ENCODE data around the gene PLCB4.

The PLCB4 gene

DNA sequence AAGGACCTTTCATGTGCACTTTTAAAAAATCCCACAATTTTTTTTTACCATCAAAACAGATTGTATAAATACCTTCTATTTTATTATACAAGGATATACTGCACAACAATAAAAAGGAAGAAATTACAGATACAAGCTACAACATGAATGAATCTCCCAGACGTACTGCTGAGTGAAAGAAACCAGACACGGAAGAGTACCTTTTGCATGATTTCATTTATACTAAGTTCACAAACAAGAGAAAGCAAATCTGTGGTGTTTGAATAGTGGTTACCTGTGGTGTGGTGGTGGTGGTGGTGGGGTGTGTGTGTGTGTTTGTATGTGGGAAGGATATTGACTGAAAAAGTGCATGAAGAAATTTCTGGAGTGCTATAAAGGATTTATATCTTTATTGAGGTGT is 6.8 kb upstream of the PLCB4 start:
- no peak for DNase-seq

DNA sequence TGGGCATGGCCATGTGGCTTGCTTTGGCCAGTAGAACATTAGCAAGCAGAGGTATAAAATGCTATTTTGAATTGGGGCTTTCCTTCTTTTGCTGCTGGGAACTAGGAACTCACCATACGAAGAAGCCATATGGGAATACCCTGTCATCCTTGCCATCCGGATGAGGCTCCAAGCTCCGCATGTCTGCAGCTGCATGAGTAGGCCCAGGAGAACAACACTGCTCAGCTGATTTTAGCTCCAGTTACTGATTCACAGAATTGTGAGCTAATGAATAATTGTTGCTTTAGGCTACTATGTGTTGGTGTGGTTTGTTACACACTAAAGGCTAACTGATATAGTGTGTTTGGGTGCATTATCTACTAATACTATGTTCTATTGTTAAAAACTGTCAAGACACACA is 2.7 kb upstream of the PLCB4 start:
- DNase-seq: no peak

DNA sequence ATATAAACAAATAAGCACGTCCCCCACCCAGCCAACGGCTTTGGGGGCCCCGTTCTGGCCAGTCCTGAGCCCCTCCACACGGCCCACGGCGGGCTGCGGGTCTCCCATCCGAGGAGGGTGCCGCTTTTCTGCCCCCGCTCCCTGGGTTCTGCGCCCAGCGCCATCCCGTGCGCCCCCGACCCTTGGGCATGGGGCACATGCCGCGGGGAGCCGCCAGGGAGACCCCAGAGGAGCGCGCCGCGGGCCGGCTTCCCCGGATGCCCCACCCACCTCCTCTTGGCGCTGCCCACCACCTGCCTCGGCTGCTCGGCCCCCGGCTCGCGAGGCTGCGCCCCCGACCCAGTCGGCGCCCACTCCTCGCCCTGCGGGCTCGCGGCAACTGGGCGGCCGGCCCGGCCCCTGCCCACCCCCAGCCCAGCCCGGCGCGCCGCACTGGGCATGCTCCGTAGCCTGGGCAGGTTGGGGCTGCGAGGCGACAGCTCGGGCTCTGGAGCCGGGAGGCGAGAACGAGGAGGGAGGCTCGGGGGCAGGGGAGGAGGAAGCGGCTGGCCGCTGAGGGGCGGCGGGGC is 570 bp upstream of the PLCB4 start:
- no peak for DNase-seq

DNA sequence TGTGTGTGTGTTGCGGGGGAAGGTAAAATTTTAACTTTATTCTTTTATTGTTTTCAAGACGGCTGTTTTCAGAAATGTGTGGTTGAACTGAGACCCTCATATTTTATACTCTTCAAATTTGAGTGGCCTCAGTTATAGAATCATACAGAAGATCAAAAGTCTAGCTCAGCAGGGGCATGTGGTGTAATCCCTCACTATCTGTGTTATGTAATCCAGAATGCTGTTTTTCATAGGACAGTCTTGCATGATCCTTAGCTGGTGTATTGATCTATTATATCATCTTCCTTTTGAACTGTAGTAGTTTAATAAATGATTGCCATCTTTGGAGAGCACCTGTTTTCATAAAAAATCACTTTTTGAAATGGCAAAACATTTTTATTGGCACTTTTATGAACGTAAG is 1.4 kb downstream of the PLCB4 start:
- DNase-seq: no peak

GRCh38 chr20:9071976-9072726 is 3.3 kb downstream of the PLCB4 start:
- DNase-seq: no peak

DNA sequence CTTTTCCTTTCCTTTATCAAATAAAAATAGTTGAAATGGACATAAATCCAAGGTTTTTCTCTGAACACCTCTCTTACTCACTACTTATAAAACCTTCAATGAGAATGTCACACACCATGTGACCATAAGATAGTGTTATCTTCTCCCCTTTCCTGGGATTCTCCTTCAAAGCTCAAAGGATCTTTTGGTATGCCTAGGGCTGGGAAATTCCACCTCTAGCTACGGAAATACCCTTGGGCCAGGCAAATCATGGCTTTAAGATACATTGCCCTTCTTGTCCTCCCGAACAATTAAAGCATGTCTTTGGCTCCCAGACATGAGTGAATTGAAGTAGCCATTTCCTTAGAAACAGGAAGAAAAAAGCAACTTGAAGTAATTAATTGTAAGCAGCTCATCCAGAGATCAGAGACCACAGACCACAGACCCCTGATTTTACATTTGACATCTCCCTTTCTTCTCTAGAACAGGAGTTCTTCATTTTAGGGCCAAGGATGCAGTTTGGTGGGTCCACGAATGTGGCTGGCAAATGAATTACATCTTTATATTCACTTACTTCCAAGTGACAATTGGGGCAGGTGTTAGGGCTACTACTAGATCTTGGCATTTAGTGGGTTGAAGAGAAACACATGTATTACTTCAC is 4.1 kb downstream of the PLCB4 start:
- no peak for DNase-seq

DNA sequence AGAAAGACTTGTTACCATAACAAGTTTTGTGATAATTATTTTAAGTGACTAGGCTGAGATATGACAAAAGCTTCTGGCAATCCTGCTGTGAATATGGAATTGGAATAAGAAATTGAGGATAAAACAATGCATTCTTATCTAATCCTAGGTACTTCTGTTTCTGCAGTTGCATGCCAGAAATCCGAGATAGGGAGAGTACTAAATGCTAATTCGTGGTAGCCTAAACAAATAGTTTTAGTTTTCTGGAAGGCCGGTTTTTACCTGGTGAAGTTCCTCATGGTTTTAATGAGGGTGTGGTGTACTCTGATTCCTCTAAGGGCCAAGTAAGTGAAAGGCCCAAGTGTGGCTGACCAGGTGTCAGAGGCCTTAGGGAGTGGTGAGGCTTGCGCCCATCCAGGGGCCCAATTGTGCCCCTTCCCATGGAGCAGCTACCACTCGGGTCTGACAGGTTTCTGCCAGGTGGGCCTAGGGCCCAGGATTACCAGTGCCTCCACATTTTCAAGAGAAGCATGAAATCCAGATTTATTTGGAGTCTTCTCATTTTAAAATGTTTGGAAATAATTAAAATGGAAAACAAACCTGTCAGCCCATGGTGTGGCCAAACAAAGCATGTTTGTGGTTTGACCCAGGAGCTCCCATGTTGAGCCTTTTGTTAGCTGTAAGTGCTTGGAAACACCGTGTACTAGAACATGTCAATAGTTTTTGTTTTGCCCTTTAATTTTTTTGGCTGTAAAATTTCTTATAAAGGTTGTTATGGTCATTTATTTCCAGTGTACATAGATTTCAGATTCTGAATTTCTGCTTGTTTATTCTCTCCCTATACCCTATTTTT is 6.6 kb downstream of the PLCB4 start:
- DNase-seq: no peak

- DNase-seq: no peak
Observed at GRCh38 chr20:9076440-9076839, 7.6 kb downstream of the PLCB4 start.

DNA sequence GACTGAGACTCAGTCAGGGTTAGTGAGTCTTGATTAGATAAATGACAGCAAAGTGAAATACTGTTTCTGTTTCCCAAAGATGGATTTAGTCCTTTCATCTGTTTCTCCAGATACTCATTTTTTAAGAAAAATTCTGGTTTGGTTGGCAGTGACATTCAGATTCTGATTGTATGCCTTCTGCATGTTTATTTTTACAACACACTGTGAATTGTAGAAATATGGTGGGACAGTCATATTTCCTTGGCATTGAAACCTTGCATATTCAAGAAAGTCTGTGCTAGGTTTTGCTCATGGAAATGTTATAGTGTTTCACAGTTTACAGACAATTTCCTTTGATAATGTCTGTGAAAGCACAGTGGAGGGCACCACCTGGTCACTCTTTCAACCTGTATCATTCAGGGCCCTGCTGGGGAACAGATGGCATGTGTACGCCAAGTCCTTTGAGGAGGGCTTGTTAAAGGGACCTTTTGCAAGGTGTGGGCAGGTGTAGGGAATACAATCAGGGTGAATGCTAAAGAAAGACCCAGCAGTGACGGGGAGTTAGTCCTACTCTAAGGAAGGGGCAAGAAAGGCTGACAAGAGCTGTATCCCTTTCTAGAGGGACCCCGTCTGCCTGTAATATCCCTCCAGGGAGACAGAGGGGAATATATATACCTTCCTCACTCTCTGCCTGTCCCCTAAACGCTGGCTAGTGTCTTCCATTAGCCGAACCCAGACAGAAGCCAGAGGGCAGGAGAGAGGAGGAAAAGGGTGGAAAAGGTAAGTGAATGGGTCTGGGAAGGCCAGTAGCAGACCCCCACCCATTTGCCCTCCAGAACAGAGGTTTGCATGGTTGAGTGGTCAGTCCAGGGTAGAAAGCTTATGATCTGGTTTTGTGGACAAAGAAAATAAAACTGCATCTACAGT is 10.2 kb downstream of the PLCB4 start:
- no peak for DNase-seq

GRCh38 chr20:9081423-9081966 is 12.6 kb downstream of the PLCB4 start:
- DNase-seq: no peak

- no peak for DNase-seq
Observed at GRCh38 chr20:9082741-9083140, 13.9 kb downstream of the PLCB4 start.

GRCh38 chr20:9087531-9088217 is 18.8 kb downstream of the PLCB4 start:
- no peak for DNase-seq

DNA sequence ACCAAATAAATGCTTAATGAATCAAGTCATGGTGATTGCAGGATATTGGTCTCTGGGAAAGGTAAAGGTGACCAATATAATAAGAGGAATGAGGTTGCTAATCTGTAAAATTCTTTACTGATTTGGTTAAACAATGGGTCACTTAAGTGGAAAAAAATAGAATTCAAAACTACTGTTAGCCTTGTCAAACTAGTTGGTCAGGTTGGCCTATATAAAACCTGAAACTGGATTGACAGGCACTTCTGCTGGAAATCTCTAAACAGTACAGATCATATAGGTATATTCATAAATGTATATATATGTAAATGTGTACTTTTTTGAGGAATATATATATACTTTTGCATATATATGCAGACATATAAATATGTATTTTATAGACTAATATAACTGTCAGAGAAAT is 19.7 kb downstream of the PLCB4 start:
- no peak for DNase-seq

GRCh38 chr20:9092113-9092512 is 23.2 kb downstream of the PLCB4 start:
- DNase-seq: no peak

DNA sequence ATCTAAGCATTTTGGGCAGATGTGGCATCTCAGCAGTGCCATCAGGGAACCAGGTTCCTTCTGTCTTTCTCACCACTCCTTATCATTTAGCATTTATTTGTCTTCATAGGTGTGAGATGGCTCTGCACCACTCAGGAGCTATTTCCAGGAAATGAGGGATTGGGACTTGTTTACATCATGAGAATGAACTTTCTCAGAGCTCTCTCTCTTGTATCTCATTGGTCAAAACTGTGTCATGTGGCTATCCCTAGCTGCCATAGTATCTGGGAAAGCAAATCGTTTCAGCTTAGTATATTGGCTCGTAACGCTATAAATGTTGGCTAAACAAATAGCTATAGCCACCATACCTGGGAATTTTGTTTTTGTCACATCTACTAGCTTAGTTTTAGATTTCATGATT is 23.8 kb downstream of the PLCB4 start:
- no peak for DNase-seq

GRCh38 chr20:9093218-9093957 is 24.5 kb downstream of the PLCB4 start:
- no peak for DNase-seq

DNA sequence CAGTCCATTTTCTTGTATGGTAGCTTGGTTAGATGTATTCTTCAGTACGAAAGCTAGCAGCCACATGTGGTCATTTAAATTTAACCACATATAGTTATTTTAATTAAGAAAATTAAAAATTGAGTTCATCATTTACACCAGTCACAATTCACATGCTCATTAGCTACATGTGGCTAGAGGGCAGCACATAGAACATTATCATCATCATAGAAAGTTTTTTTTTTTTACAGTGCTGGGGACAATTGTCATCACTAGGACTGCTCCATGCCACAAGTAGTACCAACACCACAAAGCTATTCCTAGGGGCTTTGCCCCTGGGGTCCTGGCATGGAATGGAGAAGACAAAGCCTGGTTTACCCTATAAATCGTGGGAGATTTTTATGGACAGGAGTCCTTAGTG is 30.5 kb downstream of the PLCB4 start:
- DNase-seq: no peak

DNA sequence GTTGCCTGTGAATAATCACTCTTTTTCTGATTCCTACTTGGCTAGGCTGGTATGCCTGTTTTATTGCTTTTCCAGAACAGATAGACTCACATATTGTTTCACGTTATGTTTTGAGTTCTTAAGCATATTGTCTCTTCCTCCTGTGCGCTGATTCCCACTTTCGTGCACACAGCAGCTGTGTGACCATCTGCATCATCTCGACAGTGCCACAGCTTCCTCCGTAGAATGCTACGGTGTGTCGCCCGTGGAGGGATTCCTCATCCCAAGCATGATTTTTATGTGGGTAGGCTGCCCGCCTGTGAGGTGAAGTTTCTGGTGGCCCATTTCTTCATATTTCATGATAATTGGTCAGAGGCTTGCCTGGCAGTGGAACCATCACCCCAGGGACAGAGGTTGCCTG is 31.8 kb downstream of the PLCB4 start:
- DNase-seq: no peak

DNA sequence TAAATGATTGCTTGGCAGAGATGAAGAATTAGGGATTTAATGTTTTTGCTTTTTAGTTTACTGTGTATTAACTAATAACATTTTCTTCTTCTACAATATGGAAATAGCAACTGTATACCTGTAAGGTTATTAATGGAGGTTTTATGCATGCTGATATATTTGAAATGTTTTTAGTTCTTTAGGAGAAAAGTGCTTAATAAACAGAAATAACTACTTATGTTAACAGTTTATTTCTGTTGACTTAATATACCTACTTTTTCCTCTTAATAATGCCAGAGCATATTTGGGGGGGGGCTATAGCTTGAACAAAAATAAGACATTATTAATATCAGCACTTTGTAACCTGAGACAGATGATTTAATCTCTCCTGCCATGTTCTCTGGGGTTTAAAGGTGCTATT is 33.6 kb downstream of the PLCB4 start:
- no peak for DNase-seq

DNA sequence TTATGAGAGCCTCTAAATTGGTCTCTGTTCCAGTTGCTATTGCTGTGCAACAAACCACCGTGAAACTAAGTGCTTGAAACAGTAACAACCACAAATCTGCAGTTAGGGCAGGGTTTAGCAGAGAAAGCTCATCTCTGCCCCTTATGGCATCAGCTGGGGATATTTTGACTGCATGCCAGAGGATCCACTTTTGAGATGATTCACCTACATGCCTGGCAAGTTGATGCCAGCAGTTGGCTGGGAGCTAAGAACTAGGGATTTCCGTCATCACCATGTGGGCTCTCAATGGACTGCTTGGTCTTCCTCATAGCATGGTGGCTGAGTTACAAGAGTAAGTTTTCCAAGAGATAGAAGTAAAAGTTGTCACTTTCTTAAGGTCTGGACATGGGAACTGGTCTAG is 35.1 kb downstream of the PLCB4 start:
- DNase-seq: no peak

- no peak for DNase-seq
Observed at GRCh38 chr20:9108260-9108659, 39.4 kb downstream of the PLCB4 start.
